Loucy (cell line): Measurements from ENCODE around the gene TMIGD1.

Experiments used
- CTCF ChIP-seq: fragments of 200-600 bp; sonication (generic); conservative IDR thresholded peaks from 2 replicates; pipeline ENCODE4 v1.5.1; 2014; ENCODE audit warnings: mild to moderate bottlenecking, antibody characterized with exemption, low read length
- EZH2phosphoT487 ChIP-seq: fragments of 200-600 bp; IDR thresholded peaks from 2 replicates; pipeline ENCODE4 v1.6.1; 2018; ENCODE audit warnings: antibody characterized with exemption, mild to moderate bottlenecking, moderate library complexity, borderline replicate concordance

DNA sequence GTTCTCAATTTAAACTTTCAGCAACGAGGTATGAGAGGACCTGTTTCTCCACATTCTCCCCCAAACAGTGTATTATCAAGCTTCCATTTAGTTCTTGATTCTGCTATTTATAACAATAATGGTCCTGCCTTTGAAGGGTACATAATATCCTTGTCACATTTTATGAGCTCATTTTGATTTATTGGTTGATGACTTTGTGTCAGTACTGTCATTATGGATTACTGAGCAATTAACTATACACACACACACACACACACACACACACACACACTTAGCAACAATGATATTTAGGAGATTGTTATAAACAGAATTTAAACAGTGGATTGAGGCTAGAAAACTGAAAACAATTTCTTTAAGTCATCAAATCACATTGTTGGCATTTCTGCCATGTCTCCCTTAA, 7.0 kb downstream of the TMIGD1 start:
- TF ChIP-seq CTCF, result no peak
- no peak for TF ChIP-seq EZH2phosphoT487
